Transverse colon (tissue), 4 donors: ENCODE data around the gene STK32A. TPM values are rescaled to one million over a fixed set of nuclear protein-coding genes. Genes with fewer than 3 reads are reported as not detected.
"Not testable (repeated sequence)": the region's sequence is repeated elsewhere in the genome, so short reads cannot be mapped to it uniquely, and the experiment has no call there.

Experiments used
- DNase-seq: peaks from one replicate; pipeline ENCODE4 v3.0.0-alpha.2; 2019
- H3K27ac ChIP-seq, 4 donors: fragments of 200-600 bp; sonication (generic); 2 replicates each; pipeline ENCODE4 v1.5.1; 2016 to 2018; ENCODE audit warnings: inconsistent platforms in 4 of 4
- H3K27me3 ChIP-seq: fragments of 200-600 bp; sonication (generic); 2 replicates; pipeline ENCODE4 v1.5.1; 2017; ENCODE audit warnings: inconsistent platforms
- H3K36me3 ChIP-seq, 4 donors: fragments of 200-600 bp; sonication (generic); 2 replicates each; pipeline ENCODE4 v1.5.1; 2017 to 2019; ENCODE audit warnings: inconsistent platforms in 4 of 4
- H3K4me1 ChIP-seq, 4 donors: fragments of 200-600 bp; sonication (generic); 2 replicates each; pipeline ENCODE4 v1.5.1; 2017 to 2020; ENCODE audit warnings: inconsistent platforms in 4 of 4
- H3K4me3 ChIP-seq, 4 donors: fragments of 200-600 bp; sonication (generic); 1 replicate in 1 of 4; 2 replicates in 3 of 4; pipeline versions ENCODE4 v1.5.1 to v1.6.1; 2017 to 2019; ENCODE audit warnings: inconsistent platforms in 4 of 4
- H3K9me3 ChIP-seq, 2 donors: fragments of 200-600 bp; sonication (generic); 2 replicates each; pipeline ENCODE4 v1.5.1; 2017 to 2019; ENCODE audit warnings: inconsistent platforms in 2 of 2
- EP300 ChIP-seq: sonication (generic); formaldehyde crosslinking; IDR thresholded peaks from one replicate; pipeline ENCODE4 v1.6.1; 2017; ENCODE audit warnings: antibody characterized with exemption, low read depth
- POLR2A ChIP-seq: fragments of 450-650 bp; IDR thresholded peaks from one replicate; pipeline ENCODE4 v1.6.1; 2016; ENCODE audit warnings: antibody characterized with exemption, mild to moderate bottlenecking, moderate library complexity
- POLR2AphosphoS5 ChIP-seq, 3 donors: sonication (generic); formaldehyde crosslinking; IDR thresholded peaks; one replicate each; pipeline ENCODE4 v1.6.1; 2016; ENCODE audit warnings: antibody characterized with exemption in 3 of 3
- WGBS, 2 donors: methylation state at CpG; one replicate each; pipeline ENCODE4 v1.1.5; 2018; ENCODE audit warnings: low coverage in 1 of 2; 5-methylcytosine and 5-hydroxymethylcytosine counted together
- in situ Hi-C, 4 donors: fragments of 200-750 bp; cut with MboI; loops; one replicate each; pipeline versions ENCODE4 v1.15.0 to v1.15.1; 2017; ENCODE audit warnings: low sequenced_read_pairs in 3 of 4, low pct_ligation_motif_present in 1 of 4, low pct_unique_long_range_greater_than_20kb in 1 of 4
- intact Hi-C: fragments of 100-400 bp; cut with DNase I; formaldehyde crosslinking; loops from one replicate; pipeline ENCODE4 v1.15.1; 2023; ENCODE audit warnings: low total_unique reads
- total RNA-seq, 4 donors: library from RNA; depleted of rRNA; stranded (reverse); fragments of >200 nt; gene quantifications; one replicate each; pipeline ENCODE4 v1.1.0, GENCODE V29; 2016
- TF ChIP-seq, protein P1 (sequence below), 5 experiments: fragments of 200-600 bp in 3 of 5; fragments of 450-650 bp in 2 of 5; sonication (generic) in 3 of 5; IDR thresholded peaks; 1 replicate in 2 of 5; 2 replicates in 3 of 5; pipeline ENCODE4 v1.5.1; 2016 to 2017; ENCODE audit warnings: antibody characterized with exemption in 5 of 5, inconsistent platforms in 3 of 5, mild to moderate bottlenecking in 2 of 5, moderate library complexity in 1 of 5

STK32A gene
- total RNA-seq, 4 donors from 2014 or later: 1.4 to 1.6 TPM; not detected in 2

DNA sequence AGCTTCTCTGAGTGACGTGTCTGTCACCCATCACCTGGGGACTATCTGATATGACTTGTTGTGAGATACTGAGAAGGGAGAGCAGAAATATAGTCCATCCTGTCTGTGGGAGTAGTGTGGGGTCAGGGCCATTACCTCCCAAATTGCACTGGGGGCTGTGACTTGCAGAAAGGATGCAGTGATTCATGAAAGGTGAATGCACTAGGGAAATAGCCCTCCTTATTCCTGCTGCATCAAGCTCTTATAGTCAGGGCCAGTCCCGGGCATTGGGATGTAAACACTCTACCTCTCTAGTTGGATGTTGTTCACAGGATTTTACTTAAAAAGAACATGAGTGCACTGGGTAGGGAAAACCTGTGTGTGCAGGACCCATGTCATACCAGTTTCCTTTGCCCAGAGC is 124.8 kb downstream of the STK32A start:
- TF ChIP-seq, protein P1, sequence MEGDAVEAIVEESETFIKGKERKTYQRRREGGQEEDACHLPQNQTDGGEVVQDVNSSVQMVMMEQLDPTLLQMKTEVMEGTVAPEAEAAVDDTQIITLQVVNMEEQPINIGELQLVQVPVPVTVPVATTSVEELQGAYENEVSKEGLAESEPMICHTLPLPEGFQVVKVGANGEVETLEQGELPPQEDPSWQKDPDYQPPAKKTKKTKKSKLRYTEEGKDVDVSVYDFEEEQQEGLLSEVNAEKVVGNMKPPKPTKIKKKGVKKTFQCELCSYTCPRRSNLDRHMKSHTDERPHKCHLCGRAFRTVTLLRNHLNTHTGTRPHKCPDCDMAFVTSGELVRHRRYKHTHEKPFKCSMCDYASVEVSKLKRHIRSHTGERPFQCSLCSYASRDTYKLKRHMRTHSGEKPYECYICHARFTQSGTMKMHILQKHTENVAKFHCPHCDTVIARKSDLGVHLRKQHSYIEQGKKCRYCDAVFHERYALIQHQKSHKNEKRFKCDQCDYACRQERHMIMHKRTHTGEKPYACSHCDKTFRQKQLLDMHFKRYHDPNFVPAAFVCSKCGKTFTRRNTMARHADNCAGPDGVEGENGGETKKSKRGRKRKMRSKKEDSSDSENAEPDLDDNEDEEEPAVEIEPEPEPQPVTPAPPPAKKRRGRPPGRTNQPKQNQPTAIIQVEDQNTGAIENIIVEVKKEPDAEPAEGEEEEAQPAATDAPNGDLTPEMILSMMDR (IDR thresholded peaks at IDR 0.05): no peak
- TF ChIP-seq EP300 (no peak), POLR2A (no peak), POLR2AphosphoS5 (IDR thresholded peaks at IDR 0.05) (no peak)
- Histone ChIP-seq H3K36me3 (no peaks in the 10 kb centered on the region), H3K27me3 (no peaks in the 10 kb centered on the region), H3K4me1 (no peaks in the 10 kb centered on the region), H3K9me3 (no peaks in the 10 kb centered on the region), H3K27ac (no peak overlapping the region), H3K4me3 (no peak overlapping the region)
- intact Hi-C loops: no loop called here
- in situ Hi-C loops: loop anchor here in 3 of 4 donors (25.0 kb wide), 2 partner anchors 122 to 822 kb away; partner anchors contain the start of gene STK32A (in 2 of the 3)
- DNase-seq: no peak
- 60 to 81% methylated on average over 1 to 2 of the region's 2 CpGs for WGBS, 2 donors

DNA sequence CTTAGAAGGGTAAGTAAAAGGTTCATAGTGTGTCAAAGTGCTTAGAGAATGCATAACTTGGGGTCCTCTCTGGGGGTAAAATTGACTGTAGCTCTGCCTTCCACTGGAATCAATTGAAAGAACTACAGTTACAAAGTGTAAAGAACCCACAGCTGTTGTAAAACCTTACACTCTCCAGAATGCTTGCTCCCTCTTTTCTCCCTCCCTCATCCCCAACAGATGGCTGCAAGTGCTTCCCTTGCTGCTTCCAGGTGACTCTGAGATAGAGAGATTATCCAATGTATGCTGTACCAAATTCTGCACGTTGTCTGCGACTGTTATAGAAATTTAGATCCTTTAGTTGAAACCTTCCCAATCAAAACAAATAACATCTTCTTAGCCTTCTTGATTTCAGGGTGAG is 126.0 kb downstream of the STK32A start:
- 86% methylated on average over 2 of the region's 2 CpGs; no CpG with 5 or more reads in 1 of the 2 donors for WGBS, 2 donors
- Histone ChIP-seq H3K27ac (no peak overlapping the region), H3K9me3 (no peaks in the 10 kb centered on the region), H3K27me3 (no peaks in the 10 kb centered on the region), H3K4me1 (no peaks in the 10 kb centered on the region), H3K4me3 (no peak overlapping the region), H3K36me3 (no peaks in the 10 kb centered on the region)
- intact Hi-C loops: no loop called here
- TF ChIP-seq POLR2A (no peak), POLR2AphosphoS5 (IDR thresholded peaks at IDR 0.05) (no peak), EP300 (no peak)
- TF ChIP-seq, protein P1 (IDR thresholded peaks at IDR 0.05): no peak
- no peak for DNase-seq
- in situ Hi-C loops: loop anchor here in 3 of 4 donors (25.0 kb wide), 2 partner anchors 124 to 824 kb away; partner anchors contain the start of gene STK32A (in 2 of the 3)

DNA sequence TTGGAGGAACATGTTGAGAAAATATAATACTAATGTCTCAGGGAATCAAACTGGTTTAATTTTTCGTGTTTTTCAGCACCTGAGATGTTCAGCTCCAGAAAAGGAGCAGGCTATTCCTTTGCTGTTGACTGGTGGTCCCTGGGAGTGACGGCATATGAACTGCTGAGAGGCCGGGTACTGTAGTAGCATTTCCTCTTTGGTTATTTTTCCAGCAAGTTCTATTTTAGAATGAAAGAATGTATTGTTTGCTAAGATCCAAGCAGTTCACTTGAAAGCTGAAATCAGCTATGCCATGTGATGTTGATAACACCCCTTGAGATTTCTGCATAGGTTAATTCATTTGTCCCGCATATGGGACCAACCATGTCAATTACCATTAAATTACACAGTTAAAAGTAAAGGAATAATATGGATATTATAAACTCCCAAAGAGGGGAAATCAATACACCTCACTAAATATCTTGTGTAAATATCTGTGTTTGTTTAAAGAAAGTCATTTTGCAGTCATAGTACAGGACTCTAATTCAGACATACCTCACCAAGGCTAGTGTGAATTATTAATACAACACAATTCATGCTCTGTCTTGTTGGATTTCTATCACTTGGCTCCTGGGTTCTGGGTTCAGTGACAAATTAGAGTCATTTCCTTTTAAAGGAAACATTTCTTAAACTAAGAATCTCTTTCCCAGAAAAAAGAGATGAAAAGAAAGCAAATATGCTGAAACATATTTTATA is 126.8 kb downstream of the STK32A start:
- 55 to 66% methylated on average over 4 of the region's 4 CpGs for WGBS, 2 donors
- TF ChIP-seq POLR2AphosphoS5 (IDR thresholded peaks at IDR 0.05) (no peak), EP300 (no peak), POLR2A (no peak)
- TF ChIP-seq, protein P1 (IDR thresholded peaks at IDR 0.05): no peak
- no peak for DNase-seq
- Histone ChIP-seq H3K27ac (no peak overlapping the region), H3K9me3 (no peaks in the 10 kb centered on the region), H3K4me1 (no peaks in the 10 kb centered on the region), H3K36me3 (no peaks in the 10 kb centered on the region), H3K4me3 (no peak overlapping the region), H3K27me3 (no peaks in the 10 kb centered on the region)
- intact Hi-C loops (no loop called here), in situ Hi-C loops (loop anchor here in 3 of 4 donors (25.0 kb wide), 2 partner anchors 124 to 824 kb away; partner anchors contain the start of gene STK32A (in 2 of the 3))

- H3K9me3 ChIP-seq, H3K27ac ChIP-seq, H3K4me3 ChIP-seq, H3K4me1 ChIP-seq, H3K36me3 ChIP-seq, DNase-seq, intact Hi-C loops, H3K27me3 ChIP-seq: not testable (repeated sequence)
- in situ Hi-C loops: loop anchor here in 3 of 4 donors (25.0 kb wide), 2 partner anchors 130 to 830 kb away; partner anchors contain the start of gene STK32A (in 2 of the 3)
- WGBS, 2 donors: 89 to 91% methylated on average over 4 to 6 of the region's 6 CpGs
These were observed 132.6 kb downstream of the STK32A start for GRCh38 chr5:147367381-147367780.
